Measurements from ENCODE around the gene PLA2G4F.

The PLA2G4F gene

DNA sequence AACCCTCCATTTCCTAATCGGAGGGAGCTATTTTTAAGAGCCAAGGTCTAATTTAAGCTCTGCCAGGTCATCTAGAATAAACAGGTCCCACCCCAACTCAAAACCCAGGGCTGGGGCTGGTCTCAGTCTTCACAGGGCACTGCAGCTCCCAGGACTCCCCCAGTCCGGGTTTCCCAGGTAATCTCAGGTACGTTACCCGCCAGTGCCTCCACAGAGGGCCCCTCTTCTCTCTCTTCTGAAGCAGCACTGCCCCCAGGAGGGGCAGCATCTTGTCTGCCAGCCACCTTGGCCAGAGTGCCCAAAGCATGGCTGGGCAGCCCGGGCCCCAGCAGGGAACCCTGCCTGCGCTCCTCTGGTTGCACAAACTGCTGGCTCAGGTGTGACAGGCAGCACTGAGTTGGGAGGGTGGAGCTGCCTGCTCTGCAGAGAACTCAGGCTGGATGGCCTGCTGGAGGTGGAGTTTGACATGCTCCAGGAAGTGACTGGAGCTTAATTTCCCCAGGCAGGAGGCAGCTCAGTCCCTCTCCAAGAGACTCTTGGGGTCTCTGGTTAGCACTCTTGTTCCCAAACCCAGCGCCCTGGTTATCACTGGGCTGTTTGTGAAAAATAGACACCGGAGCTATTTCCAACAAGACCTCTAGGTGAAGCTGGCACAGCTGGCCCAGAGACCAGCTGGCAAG, at the start of gene PLA2G4F:
Gene PLA2G4F, minus strand, starts transcription at position 394 of the 680 bp plus-strand sequence. Its CDS starts 87 bp downstream, at position 307.
- no peak for DNase-seq

GRCh38 chr15:42203891-42204290, 47.5 kb upstream of the PLA2G4F start:
- DNase-seq = no peak

DNA sequence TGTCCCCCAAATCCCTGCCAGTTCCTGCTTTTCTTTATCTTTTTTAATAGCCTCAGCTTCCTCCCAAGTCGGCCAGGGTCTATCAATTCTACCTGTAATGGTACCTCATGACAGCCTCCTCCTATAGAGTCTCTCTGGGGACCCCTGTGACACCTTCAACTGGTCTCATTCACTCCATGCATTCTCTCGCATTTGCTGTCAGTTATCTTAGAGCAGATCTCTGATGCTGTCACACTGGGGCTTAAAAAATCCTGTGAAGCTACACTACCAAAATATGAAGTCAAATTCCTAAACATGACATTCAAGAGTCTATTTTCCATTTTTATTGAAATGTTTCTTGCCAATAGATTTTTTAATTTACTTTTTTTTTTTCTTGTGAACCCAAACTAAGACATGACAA, 46.2 kb upstream of the PLA2G4F start:
- no peak for DNase-seq

DNA sequence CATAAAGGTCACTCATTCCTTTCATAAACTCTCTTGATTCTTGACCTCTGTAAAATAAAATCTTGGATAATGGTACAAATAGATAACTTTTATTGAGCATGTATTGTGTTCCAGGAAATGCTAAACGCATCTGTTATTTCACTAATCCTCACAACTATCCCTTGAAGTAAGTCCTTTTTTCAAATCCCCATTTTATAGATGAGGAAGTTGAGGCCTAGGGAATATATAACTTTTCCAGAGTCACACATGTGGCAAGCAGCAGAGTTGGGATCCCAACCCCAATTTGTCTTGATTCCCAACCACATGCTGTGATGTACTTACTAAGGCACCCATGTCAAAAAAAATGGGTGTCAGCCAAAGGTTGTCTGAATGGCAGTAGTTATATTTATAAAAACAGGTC, 45.4 kb upstream of the PLA2G4F start:
- no peak for DNase-seq

- DNase-seq = no peak
Observed at GRCh38 chr15:42199126-42199525, 42.7 kb upstream of the PLA2G4F start.

DNA sequence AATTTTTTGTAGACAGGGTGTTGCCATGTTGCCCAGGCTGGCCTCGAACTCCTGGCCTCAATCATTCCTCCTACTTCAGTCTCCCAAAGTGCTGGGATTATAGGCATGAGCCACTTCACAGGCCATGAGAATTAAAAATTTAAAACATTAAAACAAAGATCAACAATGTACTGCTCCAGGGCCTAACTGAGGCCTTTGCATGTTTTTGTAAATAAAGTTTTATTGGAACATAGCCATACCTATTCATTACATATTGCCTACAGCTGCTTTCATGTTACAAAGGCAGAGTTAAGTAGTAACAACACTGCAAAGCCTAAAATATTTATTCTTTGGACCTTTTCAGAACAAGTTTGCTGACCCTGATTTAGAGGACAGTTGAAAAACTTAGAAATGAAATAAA, 42.1 kb upstream of the PLA2G4F start:
- no peak for DNase-seq

DNA sequence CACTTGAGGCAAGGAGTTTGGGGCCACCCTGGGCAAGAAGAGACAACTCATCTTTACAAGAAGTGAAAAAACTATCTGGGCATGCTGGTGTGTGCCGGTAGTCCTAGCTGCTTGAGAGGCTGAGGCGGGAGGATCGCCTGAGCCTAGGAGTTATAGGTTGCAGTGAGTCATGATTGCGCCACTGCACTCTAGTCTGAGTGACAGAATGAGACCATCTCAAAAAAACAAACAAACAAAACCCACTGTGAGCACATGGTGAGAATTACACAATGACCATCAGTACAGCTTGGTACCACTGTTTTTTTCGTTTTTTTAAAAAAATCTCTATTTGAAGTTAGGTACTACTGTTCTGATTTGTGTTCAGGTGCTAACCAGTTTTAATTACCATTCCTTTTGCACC, 38.1 kb upstream of the PLA2G4F start:
- no peak for DNase-seq

- DNase-seq = no peak
Observed at GRCh38 chr15:42193383-42193782, 36.9 kb upstream of the PLA2G4F start.

DNA sequence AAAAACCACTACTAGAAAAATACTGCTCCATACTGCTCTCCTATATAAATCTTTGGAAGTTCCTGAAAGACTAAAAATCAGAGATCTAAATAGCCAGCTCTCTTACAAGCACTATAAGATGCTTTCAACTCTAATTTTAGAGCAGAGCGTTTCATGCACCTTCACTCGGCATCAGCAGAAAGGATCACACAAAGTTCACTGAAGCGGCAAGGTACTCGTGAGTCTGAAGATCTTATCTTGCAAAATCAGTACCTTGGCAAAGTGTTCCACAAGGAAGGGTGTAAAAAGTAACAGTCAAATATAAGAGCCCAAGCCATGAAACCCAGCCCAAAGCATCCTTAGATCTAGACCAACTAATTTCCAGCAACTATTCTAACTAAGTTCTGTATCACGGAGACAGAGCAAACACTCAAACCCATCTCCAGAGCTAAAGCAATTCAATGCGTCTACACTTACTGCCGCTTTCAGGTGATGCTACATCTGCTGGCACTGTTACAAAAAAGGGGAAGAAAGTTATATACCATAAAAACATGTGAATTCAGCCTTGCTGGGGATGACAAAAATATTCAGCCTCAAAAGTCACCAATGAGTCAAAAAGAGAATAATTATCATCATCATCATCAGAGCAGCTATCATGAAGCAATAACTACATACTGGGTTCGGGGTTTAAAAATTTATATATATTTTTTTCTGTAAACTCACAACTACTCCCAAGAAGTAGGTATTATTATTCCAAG, 35.3 kb upstream of the PLA2G4F start:
- no peak for DNase-seq

- no peak for DNase-seq
Observed at GRCh38 chr15:42190370-42190769, 33.9 kb upstream of the PLA2G4F start.

- no peak for DNase-seq
Observed at GRCh38 chr15:42185801-42186200, 29.4 kb upstream of the PLA2G4F start.

DNA sequence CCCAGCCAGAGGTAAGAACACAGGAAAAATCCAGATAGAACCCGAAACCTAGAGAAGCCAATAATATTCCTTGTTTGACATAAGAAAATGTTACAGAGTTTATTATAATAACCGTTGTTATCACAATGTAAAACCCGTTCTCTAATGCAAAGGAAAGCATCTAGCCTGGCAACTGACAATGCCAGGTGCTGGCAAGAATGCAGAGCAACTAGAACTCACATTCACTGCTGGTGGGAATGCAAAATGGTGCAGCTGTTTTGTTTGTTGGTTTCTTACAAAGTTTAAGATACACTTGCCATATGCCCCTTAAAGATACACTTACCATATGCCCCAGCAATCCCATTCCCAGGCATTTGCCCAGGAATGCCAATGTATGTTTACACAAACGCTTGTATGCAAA, 28.3 kb upstream of the PLA2G4F start:
- DNase-seq = no peak

- no peak for DNase-seq
Observed at GRCh38 chr15:42184296-42184695, 27.9 kb upstream of the PLA2G4F start.

GRCh38 chr15:42182961-42183360, 26.5 kb upstream of the PLA2G4F start:
- no peak for DNase-seq

DNA sequence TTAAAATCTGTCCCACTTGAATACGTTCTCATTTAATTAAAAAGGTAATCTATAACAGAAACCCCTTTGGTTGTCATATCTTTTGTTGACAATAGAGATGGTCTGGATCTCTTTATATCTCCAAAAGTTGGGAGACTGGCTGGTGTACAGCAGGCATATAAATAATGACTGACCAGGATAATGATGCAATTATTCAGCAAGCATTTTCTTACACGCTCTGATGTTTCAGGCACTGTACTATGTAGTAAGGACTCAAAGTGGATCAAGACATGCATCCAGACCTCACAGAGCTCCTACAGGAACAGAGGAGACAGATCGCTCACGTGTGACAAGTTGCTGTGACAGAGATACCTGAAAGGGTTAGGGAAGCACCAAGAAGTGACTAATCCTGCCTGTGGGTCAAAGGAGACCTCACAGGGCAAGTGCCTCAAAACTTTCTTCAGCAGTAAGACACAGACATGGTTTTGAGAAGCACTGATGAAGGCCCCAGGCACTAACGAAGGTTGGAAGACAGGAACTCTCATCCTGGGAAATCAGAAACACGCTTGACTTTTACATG, 26.0 kb upstream of the PLA2G4F start:
- no peak for DNase-seq

- DNase-seq = no peak
Observed at GRCh38 chr15:42178056-42178455, 21.6 kb upstream of the PLA2G4F start.

DNA sequence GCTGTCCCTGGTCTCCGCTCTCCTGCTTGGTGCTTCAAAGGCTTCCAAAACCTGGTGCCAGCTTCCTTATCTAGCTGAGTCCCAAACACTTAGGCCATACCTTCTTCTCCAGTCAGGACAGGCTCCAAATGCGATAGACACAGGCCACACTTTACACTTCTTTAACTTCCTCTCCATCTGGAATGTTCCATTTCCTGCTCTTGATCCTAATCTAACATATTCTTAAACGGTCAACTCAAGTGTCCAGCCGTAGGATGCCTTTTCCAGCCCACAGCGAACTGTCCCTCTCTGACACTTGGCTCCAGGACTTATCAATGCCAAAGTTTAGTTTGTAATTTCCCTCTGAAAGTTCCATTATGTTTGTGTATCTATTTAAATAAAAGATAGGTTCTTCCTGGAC, 19.2 kb upstream of the PLA2G4F start:
- no peak for DNase-seq

- DNase-seq = no peak
Observed at GRCh38 chr15:42172475-42172874, 16.0 kb upstream of the PLA2G4F start.

DNA sequence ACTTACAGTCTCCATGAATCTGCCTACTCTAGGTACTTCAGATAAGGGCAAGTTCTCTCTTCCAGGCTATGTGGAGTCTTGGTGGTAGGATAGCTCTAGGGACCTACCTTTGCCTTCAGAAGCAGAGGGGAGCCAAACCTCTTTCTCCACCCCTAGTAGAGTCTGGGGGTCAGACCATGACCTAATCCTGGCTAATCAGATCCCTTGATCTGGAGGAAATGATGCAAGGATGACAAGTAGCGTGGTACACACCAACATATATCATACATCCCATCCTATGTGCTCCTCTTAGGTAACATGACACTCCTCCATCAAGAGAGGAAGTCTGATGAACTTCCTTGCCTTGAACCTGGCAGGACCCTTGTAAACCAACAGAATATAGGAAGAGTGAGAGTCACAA, 15.4 kb upstream of the PLA2G4F start:
- no peak for DNase-seq

DNA sequence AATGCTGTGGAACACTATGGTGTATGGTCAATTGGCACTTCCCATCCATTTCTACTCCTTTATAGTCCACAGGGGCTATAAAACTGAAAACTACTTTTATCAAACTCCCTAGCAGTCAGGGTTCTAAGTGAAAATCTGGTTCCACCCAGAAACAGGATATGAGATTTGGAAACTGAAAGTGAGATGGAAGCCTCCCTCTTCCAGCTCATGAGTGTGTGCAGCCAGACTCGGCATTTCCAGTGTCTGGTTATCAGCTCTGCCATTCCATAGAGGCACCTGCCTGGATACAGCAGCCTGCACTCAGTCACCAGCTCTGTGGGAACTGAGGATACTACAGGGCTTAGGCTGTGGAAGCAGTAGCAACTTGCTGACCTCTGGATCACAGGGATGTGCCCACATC, 14.7 kb upstream of the PLA2G4F start:
- no peak for DNase-seq

- DNase-seq = no peak
Observed at GRCh38 chr15:42166225-42166940, 9.9 kb upstream of the PLA2G4F start.

- DNase-seq = no peak
Observed at GRCh38 chr15:42165106-42165505, 8.7 kb upstream of the PLA2G4F start.

- no peak for DNase-seq
Observed at GRCh38 chr15:42163947-42164550, 7.6 kb upstream of the PLA2G4F start.

Measured in GDM1 (cell line).